Memory B cell (primary cell): ENCODE measurements around the gene TMEM163.

ENCODE experiments used
- ATAC-seq: fragments of 150-1000 bp; cut with Tn5 transposase; 2 replicates; pipeline ENCODE4 v1.10.0; 2021; ENCODE audit warnings: low read depth, mild to moderate bottlenecking, moderate library complexity
- DNase-seq, 2 donors: peaks; one replicate each; pipeline ENCODE4 v3.0.0; 2022; ENCODE audit warnings: low spot score in 2 of 2
- H3K27ac Mint-ChIP-seq: one replicate; pipeline ENCODE4 v1.8.0; 2022; ENCODE audit warnings: mild to moderate bottlenecking, moderate library complexity, mixed read lengths
- H3K27me3 Mint-ChIP-seq: one replicate; pipeline ENCODE4 v1.8.0; 2022; ENCODE audit warnings: mixed read lengths
- H3K36me3 Mint-ChIP-seq: one replicate; pipeline ENCODE4 v1.8.0; 2022; ENCODE audit warnings: mild to moderate bottlenecking, mixed read lengths
- H3K4me1 Mint-ChIP-seq: one replicate; pipeline ENCODE4 v1.8.0; 2022; ENCODE audit warnings: mixed read lengths
- H3K4me3 Mint-ChIP-seq: one replicate; pipeline ENCODE4 v1.8.0; 2022; ENCODE audit warnings: mild to moderate bottlenecking, moderate library complexity, mixed read lengths
- H3K9me3 Mint-ChIP-seq: one replicate; pipeline ENCODE4 v1.8.0; 2022; ENCODE audit warnings: mixed read lengths

The TMEM163 gene

GRCh38 chr2:134411828-134412638 is 306.8 kb downstream of the TMEM163 start:
- Mint-ChIP-seq H3K27ac (peak overlapping the region; percentile 92), H3K9me3 (no peaks in the 10 kb centered on the region), H3K4me1 (peaks cover 38% of the 10 kb centered on the region), H3K36me3 (peaks cover 15% of the 10 kb centered on the region), H3K4me3 (peak overlapping the region; percentile 41), H3K27me3 (no peaks in the 10 kb centered on the region)
- DNase-seq (peak; percentile 66 to 79), ATAC-seq (peak; percentile 94)

- no peak for ATAC-seq
- H3K4me1 Mint-ChIP-seq, result peaks cover 42% of the 10 kb centered on the region
Observed at GRCh38 chr2:134411279-134411827, 307.4 kb downstream of the TMEM163 start.

GRCh38 chr2:134410831-134411231 is 308.0 kb downstream of the TMEM163 start:
- Mint-ChIP-seq H3K4me3 (no peak overlapping the region), H3K27ac (peak overlapping the region; percentile 92), H3K36me3 (peaks cover 20% of the 10 kb centered on the region), H3K27me3 (no peaks in the 10 kb centered on the region), H3K4me1 (peaks cover 46% of the 10 kb centered on the region), H3K9me3 (no peaks in the 10 kb centered on the region)
- ATAC-seq, result no peak
- DNase-seq, result no peak

More at GRCh38 chr2:134411279-134411827, 307.4 kb downstream of the TMEM163 start:
- DNase-seq, result no peak
- Mint-ChIP-seq H3K9me3 (no peaks in the 10 kb centered on the region), H3K27ac (peak overlapping the region; percentile 92), H3K36me3 (peaks cover 18% of the 10 kb centered on the region), H3K4me3 (peak overlapping the region; percentile 21), H3K27me3 (no peaks in the 10 kb centered on the region)

- DNase-seq (no peak), ATAC-seq (no peak)
- no peaks in the 10 kb centered on the region for H3K9me3 Mint-ChIP-seq
- peak overlapping the region; percentile 92 for H3K27ac Mint-ChIP-seq
- H3K36me3 Mint-ChIP-seq, result peaks cover 19% of the 10 kb centered on the region
- H3K4me1 Mint-ChIP-seq, result peaks cover 48% of the 10 kb centered on the region
- no peak overlapping the region for H3K4me3 Mint-ChIP-seq
- no peaks in the 10 kb centered on the region for H3K27me3 Mint-ChIP-seq
Observed at GRCh38 chr2:134410006-134410405, 308.8 kb downstream of the TMEM163 start.

- Mint-ChIP-seq H3K27me3 (no peaks in the 10 kb centered on the region), H3K9me3 (no peaks in the 10 kb centered on the region), H3K4me3 (no peak overlapping the region), H3K27ac (peak overlapping the region; percentile 92), H3K36me3 (peaks cover 21% of the 10 kb centered on the region), H3K4me1 (peaks cover 48% of the 10 kb centered on the region)
- no peak for DNase-seq
- ATAC-seq, result no peak
Observed at GRCh38 chr2:134408791-134409190, 310.0 kb downstream of the TMEM163 start.

- peak overlapping the region; percentile 92 for H3K27ac Mint-ChIP-seq
- no peak for ATAC-seq
- DNase-seq, result no peak
- peaks cover 51% of the 10 kb centered on the region for H3K4me1 Mint-ChIP-seq
- H3K36me3 Mint-ChIP-seq, result peaks cover 25% of the 10 kb centered on the region
- no peaks in the 10 kb centered on the region for H3K9me3 Mint-ChIP-seq
- H3K27me3 Mint-ChIP-seq, result no peaks in the 10 kb centered on the region
- H3K4me3 Mint-ChIP-seq, result no peak overlapping the region
Observed at GRCh38 chr2:134408386-134408785, 310.4 kb downstream of the TMEM163 start.

- Mint-ChIP-seq H3K27ac (peak overlapping the region; percentile 92), H3K4me3 (no peak overlapping the region), H3K9me3 (no peaks in the 10 kb centered on the region), H3K27me3 (no peaks in the 10 kb centered on the region), H3K4me1 (peaks cover 51% of the 10 kb centered on the region), H3K36me3 (peaks cover 29% of the 10 kb centered on the region)
- DNase-seq (no peak), ATAC-seq (no peak)
Observed at GRCh38 chr2:134407154-134407890, 311.5 kb downstream of the TMEM163 start.

- no peaks in the 10 kb centered on the region for H3K27me3 Mint-ChIP-seq
- H3K27ac Mint-ChIP-seq, result peak overlapping the region; percentile 92
Observed at GRCh38 chr2:134406736-134407135, 312.1 kb downstream of the TMEM163 start.

GRCh38 chr2:134406311-134406710 is 312.5 kb downstream of the TMEM163 start:
- no peaks in the 10 kb centered on the region for H3K9me3 Mint-ChIP-seq
- peaks cover 30% of the 10 kb centered on the region for H3K36me3 Mint-ChIP-seq
- DNase-seq (no peak), ATAC-seq (no peak)
- H3K4me1 Mint-ChIP-seq, result peaks cover 41% of the 10 kb centered on the region
- H3K27ac Mint-ChIP-seq, result peak overlapping the region; percentile 85
- no peaks in the 10 kb centered on the region for H3K27me3 Mint-ChIP-seq
- H3K4me3 Mint-ChIP-seq, result no peak overlapping the region

More at GRCh38 chr2:134406736-134407135, 312.1 kb downstream of the TMEM163 start:
- ATAC-seq (no peak), DNase-seq (no peak)
- Mint-ChIP-seq H3K4me3 (no peak overlapping the region), H3K9me3 (no peaks in the 10 kb centered on the region), H3K36me3 (peaks cover 30% of the 10 kb centered on the region), H3K4me1 (peaks cover 45% of the 10 kb centered on the region)
